HepG2 (cell line): ENCODE measurements around the gene CMTM2.

ENCODE experiments used
- CTCF ChIP-seq: sonication (generic); formaldehyde crosslinking; IDR thresholded peaks from 2 replicates; pipeline ENCODE4 v1.5.0; 2020; ENCODE audit warnings: mild to moderate bottlenecking, missing genetic modification reagents, moderate library complexity
- MNT ChIP-seq: fragments of 450-650 bp; IDR thresholded peaks from 2 replicates; pipeline ENCODE4 v1.6.1; 2016
- NBN ChIP-seq: fragments of 450-650 bp; conservative IDR thresholded peaks from 2 replicates; pipeline ENCODE4 v1.6.1; 2017
- POLR2AphosphoS5 ChIP-seq: IDR thresholded peaks from 2 replicates; pipeline ENCODE4 v1.6.1; 2012; ENCODE audit warnings: low read depth, low read length
- TF ChIP-seq, protein P1 (sequence below): sonication (generic); formaldehyde crosslinking; IDR thresholded peaks from 2 replicates; pipeline ENCODE4 v1.5.1; 2020; ENCODE audit warnings: missing genetic modification reagents, mild to moderate bottlenecking, borderline replicate concordance

DNA sequence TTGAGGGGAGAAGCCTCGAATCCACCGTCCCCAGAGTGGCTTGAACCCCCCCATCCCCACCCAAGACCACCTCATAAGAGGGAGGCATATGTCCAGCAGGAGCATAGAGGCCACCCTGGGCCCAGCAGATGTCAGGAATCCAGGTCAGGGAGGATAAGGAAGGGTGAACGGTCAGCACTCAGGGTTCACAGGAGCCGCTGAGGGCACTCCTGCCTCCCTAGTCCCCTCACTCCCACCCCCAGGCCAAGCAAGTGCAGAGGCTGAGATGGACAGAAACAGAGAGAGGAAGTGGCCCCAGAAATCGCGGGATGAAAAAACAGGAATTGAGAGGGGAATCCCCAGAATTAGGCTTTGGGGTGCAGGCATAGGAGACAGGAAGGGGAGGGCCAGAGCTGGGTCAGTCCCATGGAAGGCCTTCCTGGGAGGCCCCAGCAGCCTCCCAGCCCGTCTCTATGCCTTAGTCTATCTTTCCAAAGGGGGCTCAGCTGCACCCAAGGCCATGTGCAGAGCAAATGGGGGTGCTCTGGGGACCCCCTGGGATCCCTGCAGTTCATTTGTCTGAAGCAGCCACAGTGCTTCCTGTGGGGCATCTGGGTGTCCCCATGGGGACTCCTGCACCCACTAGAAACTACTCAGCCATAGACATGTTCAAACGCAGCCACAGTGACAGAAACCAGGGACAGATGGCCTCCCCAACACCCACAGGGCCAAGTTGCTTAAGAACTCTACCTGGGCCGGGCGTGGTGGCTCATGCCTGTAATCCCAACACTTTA is 26.9 kb downstream of the CMTM2 start:
- TF ChIP-seq MNT (no peak), POLR2AphosphoS5 (no peak), NBN (no peak), CTCF (no peak)
- TF ChIP-seq, protein P1, sequence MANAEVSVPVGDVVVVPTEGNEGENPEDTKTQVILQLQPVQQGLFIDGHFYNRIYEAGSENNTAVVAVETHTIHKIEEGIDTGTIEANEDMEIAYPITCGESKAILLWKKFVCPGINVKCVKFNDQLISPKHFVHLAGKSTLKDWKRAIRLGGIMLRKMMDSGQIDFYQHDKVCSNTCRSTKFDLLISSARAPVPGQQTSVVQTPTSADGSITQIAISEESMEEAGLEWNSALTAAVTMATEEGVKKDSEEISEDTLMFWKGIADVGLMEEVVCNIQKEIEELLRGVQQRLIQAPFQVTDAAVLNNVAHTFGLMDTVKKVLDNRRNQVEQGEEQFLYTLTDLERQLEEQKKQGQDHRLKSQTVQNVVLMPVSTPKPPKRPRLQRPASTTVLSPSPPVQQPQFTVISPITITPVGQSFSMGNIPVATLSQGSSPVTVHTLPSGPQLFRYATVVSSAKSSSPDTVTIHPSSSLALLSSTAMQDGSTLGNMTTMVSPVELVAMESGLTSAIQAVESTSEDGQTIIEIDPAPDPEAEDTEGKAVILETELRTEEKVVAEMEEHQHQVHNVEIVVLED (CRISPR knock-in tag), result no peak
